Measurements from ENCODE around the gene EPS8L2. TPM values are rescaled to one million over a fixed set of nuclear protein-coding genes. Genes with fewer than 3 reads are reported as not detected.
A peak's percentile ranks its signal among the peaks of the same experiment; 100 is the strongest.

The EPS8L2 gene
- total and polyA plus RNA-seq, 2 of the 4 experiments (the other 2 are of a cell fraction): 17.2 to 39.4 TPM

- Histone ChIP-seq H3K4me3 (ENCODE audit: insufficient read depth, low read depth, low read length) (0 out of 2 replicates have a peak overlapping the region, but pooled peaks have one; percentile 4), H3K27me3 (ENCODE audit: control insufficient read depth, insufficient read depth, low read length) (no peaks in the 10 kb centered on the region), H2BK120ac (ENCODE audit: low read depth, low read length) (no peak overlapping the region), H4K20me1 (ENCODE audit: insufficient read depth, low read length) (peaks cover 33% of the 10 kb centered on the region), H2BK15ac (ENCODE audit: low read depth, low read length) (no peak overlapping the region), H4K5ac (ENCODE audit: low read depth, low read length) (no peak overlapping the region), H3K4me2 (ENCODE audit: low read depth, low read length) (peak overlapping the region; percentile 82; the same call in 1 of the 2 replicates), H3K9me1 (ENCODE audit: insufficient read depth, low read length) (peaks cover 23% of the 10 kb centered on the region), H3K56ac (ENCODE audit: extremely low read depth, insufficient read depth, low read length) (no peak overlapping the region), H4K8ac (ENCODE audit: low read depth in 2 of 2, low read length in 2 of 2) (no peak overlapping the region), H3K18ac (ENCODE audit: low read depth, low read length) (no peak overlapping the region), H2AK9ac (replicated peaks; ENCODE audit: low read depth, low read length, poor library complexity) (peak overlapping the region; percentile 23), H3K14ac (replicated peaks; ENCODE audit: low read depth, low read length) (0 out of 2 replicates have a peak overlapping the region, but pooled peaks have one; percentile 14), H3K79me1 (ENCODE audit: low read depth in 1 of 2, low read length in 2 of 2) (peaks cover 22 to 60% of the 10 kb centered on the region in 2 experiments), H3K4me1 (ENCODE audit: control insufficient read depth, insufficient read depth, low read length) (peaks cover 19% of the 10 kb centered on the region), H3K9ac (ENCODE audit: low read depth, low read length) (peak overlapping the region; percentile 18; the same call in 1 of the 2 replicates), H3K23ac (ENCODE audit: low read depth, low read length) (peak overlapping the region; percentile 74; the same call in 1 of the 2 replicates), H2AK5ac (ENCODE audit: low read depth, low read length) (no peak overlapping the region), H3K4ac (ENCODE audit: low read depth, low read length) (no peak overlapping the region), H2BK20ac (ENCODE audit: low read depth, low read length) (no peak overlapping the region), H3K27ac (ENCODE audit: insufficient read depth, low read length) (no peak overlapping the region), H3K9me3 (ENCODE audit: control insufficient read depth, insufficient read depth, low read length) (no peaks in the 10 kb centered on the region), H2BK5ac (ENCODE audit: low read depth, low read length, poor library complexity, severe bottlenecking) (no peak overlapping the region), H4K91ac (ENCODE audit: insufficient read depth, low read depth, low read length) (no peak overlapping the region), H2AFZ (replicated peaks; ENCODE audit: low read length, poor library complexity) (peak overlapping the region; percentile 8), H3K36me3 (ENCODE audit: control insufficient read depth, insufficient read depth, low read length) (peaks cover 19% of the 10 kb centered on the region)
- TF ChIP-seq ELK1 (IDR thresholded peaks at IDR 0.05; ENCODE audit: borderline replicate concordance, low read depth, low read length) (no peak), MAFK (IDR thresholded peaks at IDR 0.05; ENCODE audit: low read depth, low read length) (peak; percentile 90), RAD21 (IDR thresholded peaks at IDR 0.05; ENCODE audit: low read length) (no peak)
- 76% methylated on average over 10 of the region's 23 CpGs; no CpG with 5 or more reads in 1 of the 2 experiments for WGBS, 2 experiments (ENCODE audit: extremely low coverage in 2 of 2, insufficient read length in 1 of 2)
- no TSS peak for BruUV-seq (replicated peaks)
- no peak for ATAC-seq (ENCODE audit: low read depth)
- no peak for DNase-seq
- intact Hi-C loops (cut with micrococcal nuclease): no loop called here
- ChIA-PET CTCF (interaction anchor here (0.6 kb wide), 1 partner anchor 23 kb away, joined by 3 read pairs; no protein-coding TSS in a partner anchor), POLR2A (ENCODE audit: unreplicated experiment) (no interaction called here)
- dilution Hi-C loops (cut with HindIII; ENCODE audit: low sequenced_read_pairs, unreplicated experiment): no loop called here
- in situ Hi-C loops (cut with MboI; ENCODE audit: low sequenced_read_pairs): no loop called here
Observed at GRCh38 chr11:692824-693414, 13.1 kb upstream of the EPS8L2 start.
